Activated CD8-positive, alpha-beta memory T cell treated with anti-CD3 and anti-CD28 coated beads for 48 hours (primary cell): ENCODE measurements around the gene SYT17.

ENCODE experiments used
- DNase-seq, 3 experiments: peaks; one replicate each; pipeline ENCODE4 v3.0.0-alpha.2; 2020; ENCODE audit warnings: low read depth in 2 of 3, low spot score in 2 of 3

Gene SYT17, protein sequence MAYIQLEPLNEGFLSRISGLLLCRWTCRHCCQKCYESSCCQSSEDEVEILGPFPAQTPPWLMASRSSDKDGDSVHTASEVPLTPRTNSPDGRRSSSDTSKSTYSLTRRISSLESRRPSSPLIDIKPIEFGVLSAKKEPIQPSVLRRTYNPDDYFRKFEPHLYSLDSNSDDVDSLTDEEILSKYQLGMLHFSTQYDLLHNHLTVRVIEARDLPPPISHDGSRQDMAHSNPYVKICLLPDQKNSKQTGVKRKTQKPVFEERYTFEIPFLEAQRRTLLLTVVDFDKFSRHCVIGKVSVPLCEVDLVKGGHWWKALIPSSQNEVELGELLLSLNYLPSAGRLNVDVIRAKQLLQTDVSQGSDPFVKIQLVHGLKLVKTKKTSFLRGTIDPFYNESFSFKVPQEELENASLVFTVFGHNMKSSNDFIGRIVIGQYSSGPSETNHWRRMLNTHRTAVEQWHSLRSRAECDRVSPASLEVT

GRCh38 chr16:19167710-19168370 lies at the start of gene SYT17:
TSS of gene SYT17 (plus strand) at chr16:19168240. CDS start at chr16:19168647, 407 bp downstream.
- DNase-seq = peak; percentile 15 to 33 (median 31)

DNA sequence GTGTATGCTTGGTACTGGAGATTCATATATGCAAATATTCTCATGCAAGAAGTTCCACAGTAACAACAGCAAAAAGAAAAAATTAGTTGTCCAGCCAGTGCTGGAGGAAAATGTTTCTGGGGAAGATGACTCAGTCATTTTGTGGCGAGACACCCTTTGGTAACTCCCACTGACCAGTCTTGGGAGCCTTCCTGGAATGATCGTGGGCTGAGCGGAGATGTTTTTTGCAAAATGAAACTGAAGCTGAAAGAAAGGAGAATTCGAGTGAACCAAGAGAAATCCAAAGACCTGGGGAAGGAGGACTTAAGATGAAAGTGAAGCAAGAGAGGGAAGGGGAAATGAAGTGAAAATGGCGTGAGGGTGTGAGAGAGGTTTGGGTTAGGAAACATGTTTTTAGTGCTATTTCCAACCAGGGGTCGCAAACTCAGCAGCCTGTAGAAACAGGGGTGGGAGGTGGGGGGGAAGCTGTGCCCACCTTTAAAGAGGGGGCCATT lies 49.1 kb upstream of the SYT17 start:
- peak in 1 of 3 experiments; percentile 30 for DNase-seq

GRCh38 chr16:19119564-19119963 lies 48.5 kb upstream of the SYT17 start:
- DNase-seq = no peak

- DNase-seq = no peak
These were observed 44.4 kb upstream of the SYT17 start for GRCh38 chr16:19123535-19124178.

DNA sequence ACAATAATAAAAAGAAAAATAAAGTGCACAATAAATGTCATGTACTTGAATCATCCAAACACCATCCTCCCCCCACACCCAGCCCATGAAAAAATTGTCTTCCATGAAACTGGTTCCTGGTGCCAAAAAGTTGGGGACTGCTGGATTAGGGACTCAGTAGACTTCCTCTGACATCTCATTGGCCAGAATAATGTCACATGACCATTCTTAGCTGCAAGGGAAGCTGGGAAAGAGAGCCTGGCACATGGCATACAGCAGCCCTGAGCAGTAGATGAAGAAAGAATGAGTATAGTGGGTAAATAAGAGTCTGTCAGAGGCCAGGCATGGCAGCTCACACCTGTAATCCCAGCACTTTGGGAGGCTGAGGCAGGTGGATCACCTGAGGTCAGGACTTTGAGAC lies 41.7 kb upstream of the SYT17 start:
- no peak for DNase-seq

GRCh38 chr16:19127205-19127604 lies 40.8 kb upstream of the SYT17 start:
- DNase-seq = no peak

- DNase-seq = no peak
These were observed 40.3 kb upstream of the SYT17 start for GRCh38 chr16:19127674-19128131.

DNA sequence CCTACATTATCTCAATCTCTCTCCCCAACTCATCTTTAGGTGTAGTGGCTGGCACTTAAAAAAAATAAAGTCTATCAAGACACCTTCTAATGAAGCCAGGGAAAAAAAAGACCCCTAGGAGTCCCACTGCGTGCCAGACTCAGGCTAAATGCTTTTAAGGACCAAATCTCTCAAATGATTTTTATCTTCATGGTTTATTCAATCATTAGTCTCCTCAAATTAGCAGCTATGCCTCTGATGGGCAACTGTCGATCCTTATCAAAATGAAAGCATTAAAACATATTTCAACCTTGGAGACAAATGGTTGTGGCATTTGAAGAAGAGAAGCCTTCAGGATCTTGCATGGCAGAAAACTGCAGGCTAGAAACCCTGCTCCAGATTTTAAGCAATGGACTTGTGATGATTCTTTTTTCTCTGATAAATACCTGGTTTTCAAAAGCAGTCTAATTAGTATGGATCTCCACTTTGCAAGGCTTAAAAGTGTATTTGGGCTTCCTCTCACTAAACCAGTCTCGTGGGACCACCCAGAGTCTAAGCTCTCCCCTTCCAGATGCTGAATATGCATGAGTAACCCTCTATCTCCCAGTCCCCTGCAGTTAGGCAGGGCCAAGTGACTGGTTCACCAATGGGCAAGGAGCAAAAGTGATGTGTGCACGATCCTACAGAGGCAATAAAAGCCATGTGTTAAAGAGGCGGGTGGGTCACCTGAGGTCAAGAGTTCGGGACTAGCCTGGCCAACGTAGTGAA lies 39.4 kb upstream of the SYT17 start:
- no peak for DNase-seq

- no peak for DNase-seq
These were observed 37.7 kb upstream of the SYT17 start for GRCh38 chr16:19130385-19130784.

GRCh38 chr16:19130852-19131824 lies 36.9 kb upstream of the SYT17 start:
- no peak for DNase-seq

DNA sequence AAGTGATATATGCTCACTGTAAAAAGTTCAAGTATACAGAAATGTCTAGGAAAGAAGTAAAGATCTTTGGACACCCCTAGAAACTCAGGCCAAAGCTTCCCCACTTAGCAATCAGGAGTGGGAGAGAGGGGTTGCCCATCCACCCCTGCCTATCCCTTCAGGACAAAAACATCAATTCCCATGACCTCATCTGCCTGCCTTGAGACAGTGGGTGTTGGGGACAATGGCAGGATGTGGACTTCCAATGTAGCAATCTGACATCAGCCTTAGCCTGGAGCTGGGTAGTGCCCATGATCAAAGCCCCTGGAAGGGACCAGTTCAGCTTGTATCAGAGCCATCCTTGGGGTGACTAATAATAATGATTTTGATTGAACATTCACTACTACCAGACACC lies 36.2 kb upstream of the SYT17 start:
- DNase-seq = no peak

- DNase-seq = no peak
These were observed 35.8 kb upstream of the SYT17 start for GRCh38 chr16:19132255-19132654.

DNA sequence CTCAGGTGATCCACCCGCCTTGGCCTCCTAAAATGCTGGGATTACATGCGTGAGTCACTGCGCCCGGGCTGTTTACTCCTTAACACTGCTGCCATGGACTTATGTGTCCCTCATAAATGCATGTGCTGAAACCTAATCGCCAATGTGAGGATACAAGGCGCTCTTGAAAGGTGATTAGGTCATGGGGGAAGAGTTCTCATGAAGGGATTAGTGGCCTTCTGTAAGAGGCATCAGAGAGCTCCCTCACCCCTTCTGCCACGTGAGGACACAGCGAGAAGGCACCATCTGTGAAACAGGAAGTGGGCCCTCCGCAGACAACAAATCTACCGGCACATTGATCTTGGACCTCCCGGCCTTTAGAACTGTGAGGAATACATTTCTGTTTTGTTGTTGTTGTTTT lies 35.1 kb upstream of the SYT17 start:
- DNase-seq = no peak

GRCh38 chr16:19133600-19133999 lies 34.4 kb upstream of the SYT17 start:
- no peak for DNase-seq

- DNase-seq = no peak
These were observed 32.7 kb upstream of the SYT17 start for GRCh38 chr16:19135201-19135842.

DNA sequence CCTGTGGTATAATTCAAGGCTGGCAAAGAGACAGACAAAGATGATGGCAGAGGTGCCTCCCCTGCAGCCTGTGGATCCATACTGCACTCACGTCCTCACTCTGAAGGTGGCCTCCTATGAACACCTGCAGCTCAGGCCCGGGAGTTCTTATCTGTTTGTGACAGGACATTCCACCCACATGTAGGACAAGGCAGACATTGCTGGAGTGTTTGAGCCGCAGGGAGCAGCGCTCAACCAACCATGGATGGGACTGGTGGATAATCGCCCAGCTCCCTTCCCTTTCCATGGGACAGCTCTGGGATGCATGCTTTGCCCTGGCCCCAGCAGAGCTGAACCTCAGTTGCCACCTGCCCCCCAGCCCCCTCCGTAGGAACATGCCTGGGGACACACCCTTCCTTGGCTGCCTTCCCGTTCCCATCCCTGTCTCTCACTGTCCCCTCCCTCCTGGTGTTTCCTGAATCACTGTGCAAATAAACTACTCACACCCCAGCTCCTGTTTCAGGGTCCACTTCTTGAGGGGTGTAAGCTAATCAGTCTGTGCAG lies 32.1 kb upstream of the SYT17 start:
- DNase-seq = no peak

- no peak for DNase-seq
These were observed 31.4 kb upstream of the SYT17 start for GRCh38 chr16:19136549-19137196.
